Measurements from ENCODE around the gene RFX4.
"Not testable (repeated sequence)": the region's sequence is repeated elsewhere in the genome, so short reads cannot be mapped to it uniquely, and the experiment has no call there.

The RFX4 gene

GRCh38 chr12:106594447-106594846 lies 11.6 kb downstream of the RFX4 start:
- DNase-seq, result no peak

- DNase-seq, result no peak
Observed at GRCh38 chr12:106595268-106595667, 12.5 kb downstream of the RFX4 start.

- no peak for DNase-seq
Observed at GRCh38 chr12:106598003-106598402, 15.2 kb downstream of the RFX4 start.

GRCh38 chr12:106599302-106599701 lies 16.5 kb downstream of the RFX4 start:
- DNase-seq, result no peak

GRCh38 chr12:106600503-106600902 lies 17.7 kb downstream of the RFX4 start:
- no peak for DNase-seq

- DNase-seq, result no peak
Observed at GRCh38 chr12:106601031-106601430, 18.2 kb downstream of the RFX4 start.

GRCh38 chr12:106601496-106601895 lies 18.7 kb downstream of the RFX4 start:
- no peak for DNase-seq

- DNase-seq, result no peak
Observed at GRCh38 chr12:106602076-106602475, 19.3 kb downstream of the RFX4 start.

- no peak for DNase-seq
Observed at GRCh38 chr12:106605254-106605653, 22.4 kb downstream of the RFX4 start.

GRCh38 chr12:106620588-106620987 lies 37.8 kb downstream of the RFX4 start:
- not testable (repeated sequence) for DNase-seq

GRCh38 chr12:106625976-106626375 lies 43.2 kb downstream of the RFX4 start:
- no peak for DNase-seq

- no peak for DNase-seq
Observed at GRCh38 chr12:106629797-106630659, 47.2 kb downstream of the RFX4 start.

- DNase-seq, result no peak
Observed at GRCh38 chr12:106631150-106631549, 48.3 kb downstream of the RFX4 start.

- DNase-seq, result no peak
Observed at GRCh38 chr12:106631797-106632196, 49.0 kb downstream of the RFX4 start.

- DNase-seq, result no peak
Observed at GRCh38 chr12:106632797-106633450, 50.1 kb downstream of the RFX4 start.

GRCh38 chr12:106633451-106633823 lies 50.6 kb downstream of the RFX4 start:
- no peak for DNase-seq

GRCh38 chr12:106634206-106634605 lies 51.4 kb downstream of the RFX4 start:
- no peak for DNase-seq

- DNase-seq, result no peak
Observed at GRCh38 chr12:106643000-106643399, 60.2 kb downstream of the RFX4 start.

GRCh38 chr12:106644335-106645073 lies 61.7 kb downstream of the RFX4 start:
- DNase-seq, result no peak

GRCh38 chr12:106645074-106645421 lies 62.2 kb downstream of the RFX4 start:
- DNase-seq, result peak in 1 of 2 experiments; percentile 17

GRCh38 chr12:106645465-106646330 lies 62.9 kb downstream of the RFX4 start:
- no peak for DNase-seq

GRCh38 chr12:106646472-106646871 lies 63.7 kb downstream of the RFX4 start:
- no peak for DNase-seq
